Right atrium auricular region (tissue), 2 donors: ENCODE data around the gene GPR143. TPM values are rescaled to one million over a fixed set of nuclear protein-coding genes. Genes with fewer than 3 reads are reported as not detected.
A peak's percentile ranks its signal among the peaks of the same experiment; 100 is the strongest.

Experiments
- DNase-seq: peaks from one replicate; pipeline ENCODE4 v3.0.0-alpha.2; 2019; ENCODE audit warnings: low spot score
- H3K27ac ChIP-seq, 2 donors: fragments of 200-600 bp; sonication (generic); 1 replicate in 1 of 2; 2 replicates in 1 of 2; pipeline ENCODE4 v1.5.1; 2016 to 2019
- H3K27me3 ChIP-seq, 2 donors: fragments of 200-600 bp; sonication (generic); one replicate each; pipeline versions ENCODE4 v1.5.1 to v1.6.0; 2017 to 2019
- H3K36me3 ChIP-seq: fragments of 200-600 bp; sonication (generic); one replicate; pipeline ENCODE4 v1.5.1; 2016
- H3K4me1 ChIP-seq, 2 donors: fragments of 200-600 bp; sonication (generic); one replicate each; pipeline versions ENCODE4 v1.5.1 to v1.6.0; 2017 to 2019
- H3K4me3 ChIP-seq, 2 donors: fragments of 200-600 bp; sonication (generic); 1 replicate in 1 of 2; 2 replicates in 1 of 2; pipeline ENCODE4 v1.5.1; 2017 to 2019; ENCODE audit warnings: mild to moderate bottlenecking in 1 of 2, moderate library complexity in 1 of 2
- H3K9me3 ChIP-seq, 2 donors: fragments of 200-600 bp; sonication (generic); one replicate each; pipeline ENCODE4 v1.5.1; 2019
- CTCF ChIP-seq, 2 donors: fragments of 200-600 bp; sonication (generic); IDR thresholded peaks; one replicate each; pipeline ENCODE4 v1.5.1; 2019; ENCODE audit warnings: antibody characterized with exemption in 2 of 2
- total RNA-seq, 2 donors: library from RNA; depleted of rRNA; stranded (reverse); fragments of >200 nt; gene quantifications; one replicate each; pipeline ENCODE4 v1.1.0, GENCODE V29; 2016

The GPR143 gene
- total RNA-seq, 2 donors from 2014 or later = 0.31 to 1.1 TPM

- no peaks in the 10 kb centered on the region for H3K27me3 ChIP-seq
- peaks cover 0 to 2% of the 10 kb centered on the region in 2 donors for H3K9me3 ChIP-seq
- no peak overlapping the region for H3K27ac ChIP-seq
- no peak for TF ChIP-seq CTCF (IDR thresholded peaks at IDR 0.05)
- H3K4me1 ChIP-seq = no peaks in the 10 kb centered on the region
- H3K4me3 ChIP-seq = no peak overlapping the region
- H3K36me3 ChIP-seq = peaks cover 17% of the 10 kb centered on the region
- DNase-seq = no peak
These were observed 55.3 kb downstream of the GPR143 start for GRCh38 chrX:9710332-9710731.

GRCh38 chrX:9708923-9709553, 56.6 kb downstream of the GPR143 start:
- H3K9me3 ChIP-seq = peaks cover 0 to 12% of the 10 kb centered on the region in 2 donors
- H3K4me1 ChIP-seq = no peaks in the 10 kb centered on the region
- peak; percentile 64 for DNase-seq
- no peak overlapping the region for H3K27ac ChIP-seq
- peaks cover 17% of the 10 kb centered on the region for H3K36me3 ChIP-seq
- no peaks in the 10 kb centered on the region for H3K27me3 ChIP-seq
- peak; percentile 63 to 89 for TF ChIP-seq CTCF (IDR thresholded peaks at IDR 0.05)
- no peak overlapping the region for H3K4me3 ChIP-seq

- peaks cover 0 to 12% of the 10 kb centered on the region in 2 donors for H3K9me3 ChIP-seq
- H3K4me1 ChIP-seq = no peaks in the 10 kb centered on the region
- DNase-seq = no peak
- no peak for TF ChIP-seq CTCF (IDR thresholded peaks at IDR 0.05)
- no peaks in the 10 kb centered on the region for H3K27me3 ChIP-seq
- H3K4me3 ChIP-seq = no peak overlapping the region
- peaks cover 17% of the 10 kb centered on the region for H3K36me3 ChIP-seq
- no peak overlapping the region for H3K27ac ChIP-seq
These were observed 57.6 kb downstream of the GPR143 start for GRCh38 chrX:9708086-9708485.

GRCh38 chrX:9707306-9708033, 58.2 kb downstream of the GPR143 start:
- Histone ChIP-seq H3K9me3 (peaks cover 0 to 12% of the 10 kb centered on the region in 2 donors), H3K4me1 (no peaks in the 10 kb centered on the region), H3K36me3 (peaks cover 17% of the 10 kb centered on the region), H3K27me3 (no peaks in the 10 kb centered on the region), H3K4me3 (no peak overlapping the region), H3K27ac (no peak overlapping the region)
- DNase-seq = no peak
- no peak for TF ChIP-seq CTCF (IDR thresholded peaks at IDR 0.05)

- H3K27me3 ChIP-seq = no peaks in the 10 kb centered on the region
- no peaks in the 10 kb centered on the region for H3K4me1 ChIP-seq
- no peak overlapping the region for H3K27ac ChIP-seq
- no peak for DNase-seq
- H3K4me3 ChIP-seq = no peak overlapping the region
- peaks cover 0 to 12% of the 10 kb centered on the region in 2 donors for H3K9me3 ChIP-seq
- no peak for TF ChIP-seq CTCF (IDR thresholded peaks at IDR 0.05)
- peaks cover 9% of the 10 kb centered on the region for H3K36me3 ChIP-seq
These were observed 59.2 kb downstream of the GPR143 start for GRCh38 chrX:9706421-9706820.
